Mammary epithelial cell (primary cell): ENCODE data around the gene PARD3.

ENCODE experiments used
- CTCF ChIP-seq, 2 donors: IDR thresholded peaks in 1 of 2; conservative IDR thresholded peaks in 1 of 2; 2 replicates each; pipeline ENCODE4 v1.5.1; 2011 to 2012; ENCODE audit warnings: inconsistent platforms in 2 of 2, low read length in 2 of 2, mild to moderate bottlenecking in 2 of 2, control low read depth in 1 of 2, low read depth in 1 of 2; ENCODE audit not compliant: insufficient read depth in 1 of 2; ENCODE audit errors: extremely low read depth in 1 of 2
- EZH2 ChIP-seq: IDR thresholded peaks from 2 replicates; pipeline ENCODE4 v1.6.1; 2012; ENCODE audit warnings: low read length, inconsistent platforms, borderline replicate concordance

GRCh38 chr10:34415039-34415438 lies 400.1 kb downstream of the PARD3 start:
- TF ChIP-seq CTCF (conservative IDR thresholded peaks at IDR 0.05 in 1 of 2, IDR thresholded peaks at IDR 0.05 in 1 of 2; ENCODE audit: extremely low read depth in 1 of 2, insufficient read depth in 1 of 2, low read depth in 1 of 2, low read length in 2 of 2) (no peak), EZH2 (no peak)
